Measurements from ENCODE around the gene ZGPAT.

DNA sequence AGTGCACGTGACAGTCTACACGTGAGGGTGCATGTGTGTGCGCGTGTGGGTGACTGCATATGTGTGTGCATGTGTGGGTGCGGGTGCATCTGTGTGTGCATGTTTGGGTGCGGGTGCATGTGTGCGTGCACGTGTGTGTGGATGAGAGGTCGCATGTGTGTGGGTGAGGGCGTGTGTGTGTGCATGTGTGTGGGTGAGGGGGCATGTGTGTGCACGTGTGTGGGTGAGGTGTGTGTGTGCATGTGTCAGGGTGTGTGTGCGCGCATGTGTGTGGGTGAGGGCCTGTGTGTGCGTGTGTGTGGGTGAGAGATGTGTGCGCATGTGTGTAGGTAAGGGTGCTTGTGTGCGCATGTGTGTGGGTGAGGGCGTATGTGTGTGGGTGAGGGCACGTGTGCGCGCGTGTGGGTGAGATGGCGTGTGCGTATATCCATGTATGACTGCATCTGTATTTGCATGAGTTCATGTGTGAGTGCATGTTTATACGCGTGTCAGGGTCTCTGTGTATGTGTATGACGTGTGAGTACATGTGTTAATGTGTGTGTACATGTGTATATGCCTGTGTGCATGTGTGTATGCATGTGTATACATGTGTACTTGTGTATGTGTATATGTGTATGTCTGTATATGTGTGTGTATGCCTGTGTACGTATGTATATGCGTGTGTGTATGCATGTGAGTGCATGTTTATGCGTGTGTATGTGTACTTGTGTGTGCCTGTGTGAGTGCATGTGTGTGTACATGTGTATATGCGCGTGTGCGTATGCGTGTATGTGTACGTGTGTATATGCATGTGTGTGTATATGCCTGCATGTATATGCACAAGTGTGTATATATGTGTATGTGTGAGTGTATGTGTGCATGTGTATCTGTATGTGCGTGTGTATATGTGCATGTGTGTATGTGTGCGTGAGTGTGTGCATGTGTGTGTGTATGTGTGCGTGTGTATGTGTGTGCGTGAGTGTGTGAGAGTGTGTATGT, 24.6 kb downstream of the ZGPAT start:
- no peak for TF ChIP-seq POLR2AphosphoS5 (IDR thresholded peaks at IDR 0.05; ENCODE audit: borderline replicate concordance, low read depth, low read length)
- TF ChIP-seq EZH2 (IDR thresholded peaks at IDR 0.05), result no peak
- no peak for TF ChIP-seq FOXP2 (optimal IDR thresholded peaks at IDR 0.05; ENCODE audit: control extremely low read depth, extremely low read length, insufficient read depth)

Measured in SK-N-MC (cell line).